ENCODE data around the gene EFNA3.

- TF ChIP-seq EZH2 (IDR thresholded peaks at IDR 0.05; ENCODE audit: low read length, missing control alignments) (no peak), CTCF (conservative IDR thresholded peaks at IDR 0.05 in 1 of 2, IDR thresholded peaks at IDR 0.05 in 1 of 2; ENCODE audit: low read depth in 1 of 2, low read length in 2 of 2) (no peak)
Measured at GRCh38 chr1:155079210-155079486, 511 bp downstream of the EFNA3 start.
